ENCODE results near the gene MILR1.

MILR1 gene

DNA sequence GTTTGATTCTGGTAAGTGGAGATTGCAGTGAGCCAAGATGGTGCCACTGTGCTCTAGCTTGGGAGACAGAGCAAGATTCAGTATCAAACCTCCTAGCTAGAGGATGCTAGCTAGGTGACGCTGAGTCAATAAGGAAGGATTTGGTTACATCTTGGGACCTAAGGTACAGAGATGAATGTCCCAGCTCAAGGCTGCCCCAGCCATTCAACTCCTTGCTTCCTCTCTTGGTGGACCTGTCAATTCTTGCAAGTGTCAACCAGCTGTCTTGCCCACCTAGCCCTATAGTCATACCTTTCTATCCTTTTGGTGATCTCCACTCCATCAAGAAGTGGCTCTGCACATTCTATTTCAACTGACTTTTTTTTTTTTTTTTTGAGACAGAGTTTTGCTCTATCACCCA, 1.4 kb upstream of the MILR1 start:
- DNase-seq, result no peak
- Histone ChIP-seq H3K9me3 (ENCODE audit: insufficient read depth, low read length, severe bottlenecking) (no peaks in the 10 kb centered on the region), H4K20me1 (ENCODE audit: insufficient read depth, low read length) (no peaks in the 10 kb centered on the region), H3K9ac (ENCODE audit: low read depth, low read length) (no peak overlapping the region), H3K4me2 (ENCODE audit: insufficient read depth, low read length) (no peak overlapping the region), H3K4me1 (ENCODE audit: insufficient read depth, low read length) (peaks cover 8% of the 10 kb centered on the region), H3K27ac (ENCODE audit: low read length) (no peak overlapping the region), H2AFZ (ENCODE audit: low read depth, low read length) (no peak overlapping the region), H3K79me2 (ENCODE audit: insufficient read depth, low read length) (no peaks in the 10 kb centered on the region), H3K36me3 (ENCODE audit: insufficient read depth, low read length) (no peaks in the 10 kb centered on the region), H3K4me3 (ENCODE audit: low read depth in 1 of 2, low read length in 2 of 2) (no peak overlapping the region), H3K27me3 (ENCODE audit: insufficient read depth, low read length, poor library complexity) (no peaks in the 10 kb centered on the region)
- no peak for TF ChIP-seq EZH2 (IDR thresholded peaks at IDR 0.05; ENCODE audit: borderline replicate concordance, low read depth, low read length, severe bottlenecking)
- TF ChIP-seq, protein P1, sequence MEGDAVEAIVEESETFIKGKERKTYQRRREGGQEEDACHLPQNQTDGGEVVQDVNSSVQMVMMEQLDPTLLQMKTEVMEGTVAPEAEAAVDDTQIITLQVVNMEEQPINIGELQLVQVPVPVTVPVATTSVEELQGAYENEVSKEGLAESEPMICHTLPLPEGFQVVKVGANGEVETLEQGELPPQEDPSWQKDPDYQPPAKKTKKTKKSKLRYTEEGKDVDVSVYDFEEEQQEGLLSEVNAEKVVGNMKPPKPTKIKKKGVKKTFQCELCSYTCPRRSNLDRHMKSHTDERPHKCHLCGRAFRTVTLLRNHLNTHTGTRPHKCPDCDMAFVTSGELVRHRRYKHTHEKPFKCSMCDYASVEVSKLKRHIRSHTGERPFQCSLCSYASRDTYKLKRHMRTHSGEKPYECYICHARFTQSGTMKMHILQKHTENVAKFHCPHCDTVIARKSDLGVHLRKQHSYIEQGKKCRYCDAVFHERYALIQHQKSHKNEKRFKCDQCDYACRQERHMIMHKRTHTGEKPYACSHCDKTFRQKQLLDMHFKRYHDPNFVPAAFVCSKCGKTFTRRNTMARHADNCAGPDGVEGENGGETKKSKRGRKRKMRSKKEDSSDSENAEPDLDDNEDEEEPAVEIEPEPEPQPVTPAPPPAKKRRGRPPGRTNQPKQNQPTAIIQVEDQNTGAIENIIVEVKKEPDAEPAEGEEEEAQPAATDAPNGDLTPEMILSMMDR (IDR thresholded peaks at IDR 0.05; ENCODE audit: borderline replicate concordance, extremely low read depth, low read length, poor library complexity, severe bottlenecking), result no peak
- no peak for ATAC-seq (ENCODE audit: insufficient read depth, low read depth)

DNA sequence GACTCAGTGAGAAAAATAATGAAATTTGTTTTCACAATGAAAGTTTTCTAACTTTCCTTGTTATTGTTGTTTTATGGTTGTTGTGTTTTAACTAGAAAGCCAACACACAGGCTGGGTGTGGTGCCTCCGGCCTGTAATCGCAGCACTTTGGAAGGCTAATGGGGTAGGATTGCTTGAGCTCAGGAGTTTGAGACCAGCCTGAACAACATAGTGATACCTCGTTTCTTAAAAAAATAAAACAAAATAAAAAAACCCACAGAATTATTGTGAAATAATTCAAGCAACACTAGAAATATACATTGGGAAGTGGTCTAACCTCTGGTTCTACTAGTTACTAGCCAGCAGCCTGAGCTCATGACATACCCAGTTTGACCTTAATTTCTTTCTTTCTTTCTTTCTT, 630 bp downstream of the MILR1 start:
- no peak overlapping the region for H3K27ac ChIP-seq (ENCODE audit: low read length)

DNA sequence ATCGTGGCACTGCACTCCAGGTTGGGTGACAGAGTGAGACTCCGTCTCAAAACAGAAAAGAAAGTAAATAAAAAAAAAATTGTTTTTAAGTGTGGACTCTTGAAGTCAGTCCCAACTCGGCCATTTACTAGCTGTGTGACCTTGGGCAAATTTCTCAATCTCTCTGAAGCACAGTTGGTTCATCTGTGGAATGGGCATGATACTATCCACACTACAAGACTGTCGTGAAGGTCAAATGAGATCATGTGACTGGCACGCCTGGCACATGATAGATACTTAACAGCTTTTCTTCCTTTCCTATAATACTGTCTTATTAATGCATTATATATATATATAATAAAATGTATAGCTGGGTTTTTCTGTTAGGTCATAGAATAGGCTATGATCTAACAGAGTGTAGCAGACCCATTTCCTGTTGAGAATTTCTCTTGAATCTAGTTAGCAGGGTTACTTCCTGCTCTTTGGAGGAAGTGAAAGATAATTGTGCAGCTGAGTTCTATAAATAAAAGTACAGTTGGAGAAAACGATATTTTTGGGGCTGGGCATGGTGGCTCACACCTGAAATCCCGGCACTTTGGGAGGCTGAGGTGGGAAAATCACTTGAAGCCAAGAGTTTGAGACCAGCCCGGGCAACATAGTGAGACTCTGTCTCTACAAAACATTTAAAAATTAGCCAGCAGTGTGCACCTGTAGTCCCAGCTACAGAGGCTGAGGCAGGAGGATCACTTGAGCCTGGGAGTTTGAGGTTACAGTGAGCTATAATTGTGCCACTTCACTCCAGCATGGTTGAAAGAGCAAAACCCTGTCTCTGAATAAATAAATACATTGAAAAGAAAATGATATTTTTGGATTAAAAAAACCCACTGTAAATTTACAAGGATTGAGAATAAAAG, 7.3 kb downstream of the MILR1 start:
- H3K27ac ChIP-seq (ENCODE audit: low read length), result peak overlapping the region; percentile 63
- H3K36me3 ChIP-seq (ENCODE audit: insufficient read depth, low read length), result no peaks in the 10 kb centered on the region
- H3K4me3 ChIP-seq (ENCODE audit: low read depth in 1 of 2, low read length in 2 of 2), result no peak overlapping the region
- no peaks in the 10 kb centered on the region for H3K27me3 ChIP-seq (ENCODE audit: insufficient read depth, low read length, poor library complexity)
- peak overlapping the region; percentile 61 for H2AFZ ChIP-seq (ENCODE audit: low read depth, low read length)
- no peaks in the 10 kb centered on the region for H4K20me1 ChIP-seq (ENCODE audit: insufficient read depth, low read length)
- DNase-seq (peak; percentile 29), ATAC-seq (ENCODE audit: insufficient read depth, low read depth) (peak; percentile 89)
- H3K9ac ChIP-seq (ENCODE audit: low read depth, low read length), result no peak overlapping the region
- no peak for TF ChIP-seq EZH2 (IDR thresholded peaks at IDR 0.05; ENCODE audit: borderline replicate concordance, low read depth, low read length, severe bottlenecking)
- TF ChIP-seq, protein P1 (IDR thresholded peaks at IDR 0.05; ENCODE audit: borderline replicate concordance, extremely low read depth, low read length, poor library complexity, severe bottlenecking), result no peak
- H3K4me1 ChIP-seq (ENCODE audit: insufficient read depth, low read length), result peaks cover 9% of the 10 kb centered on the region
- H3K4me2 ChIP-seq (ENCODE audit: insufficient read depth, low read length), result no peak overlapping the region
- H3K79me2 ChIP-seq (ENCODE audit: insufficient read depth, low read length), result no peaks in the 10 kb centered on the region
- no peaks in the 10 kb centered on the region for H3K9me3 ChIP-seq (ENCODE audit: insufficient read depth, low read length, severe bottlenecking)

More for the DNA sequence above, 630 bp downstream of the MILR1 start:
- H3K4me2 ChIP-seq (ENCODE audit: insufficient read depth, low read length), result no peak overlapping the region
- H3K9ac ChIP-seq (ENCODE audit: low read depth, low read length), result no peak overlapping the region
- H3K4me1 ChIP-seq (ENCODE audit: insufficient read depth, low read length), result no peaks in the 10 kb centered on the region
- H3K9me3 ChIP-seq (ENCODE audit: insufficient read depth, low read length, severe bottlenecking), result no peaks in the 10 kb centered on the region
- H3K36me3 ChIP-seq (ENCODE audit: insufficient read depth, low read length), result no peaks in the 10 kb centered on the region
- no peak overlapping the region for H2AFZ ChIP-seq (ENCODE audit: low read depth, low read length)
- no peaks in the 10 kb centered on the region for H3K27me3 ChIP-seq (ENCODE audit: insufficient read depth, low read length, poor library complexity)
- ATAC-seq (ENCODE audit: insufficient read depth, low read depth) (no peak), DNase-seq (no peak)
- no peaks in the 10 kb centered on the region for H3K79me2 ChIP-seq (ENCODE audit: insufficient read depth, low read length)
- no peak overlapping the region for H3K4me3 ChIP-seq (ENCODE audit: low read depth in 1 of 2, low read length in 2 of 2)
- H4K20me1 ChIP-seq (ENCODE audit: insufficient read depth, low read length), result no peaks in the 10 kb centered on the region
- no peak for TF ChIP-seq EZH2 (IDR thresholded peaks at IDR 0.05; ENCODE audit: borderline replicate concordance, low read depth, low read length, severe bottlenecking)
- TF ChIP-seq, protein P1 (IDR thresholded peaks at IDR 0.05; ENCODE audit: borderline replicate concordance, extremely low read depth, low read length, poor library complexity, severe bottlenecking), result no peak
